Stimulated activated naive B cell treated with anti-CD40 and anti-IgM and Interleukin-4, amounts not matched to agents 10 μg/mL and 1 μg/mL and 100 μg/mL, for 72 hours (primary cell): Measurements from ENCODE around the gene AVEN.
"Not testable (repeated sequence)": the region's sequence is repeated elsewhere in the genome, so short reads cannot be mapped to it uniquely, and the experiment has no call there.

Experiments used
- ATAC-seq, 2 donors: fragments of 150-1000 bp; cut with Tn5 transposase; replicated peaks; 2 replicates each; pipeline ENCODE4 v1.10.0; 2021; ENCODE audit warnings: moderate library complexity in 1 of 2
- DNase-seq: peaks from one replicate; pipeline ENCODE4 v3.0.0; 2021
- H3K27ac Mint-ChIP-seq: one replicate; pipeline ENCODE4 v1.8.0; 2022; ENCODE audit warnings: mild to moderate bottlenecking, mixed read lengths
- H3K27me3 Mint-ChIP-seq, 2 donors: one replicate each; pipeline ENCODE4 v1.8.0; 2022; ENCODE audit warnings: mixed read lengths in 2 of 2
- H3K36me3 Mint-ChIP-seq, 2 donors: one replicate each; pipeline ENCODE4 v1.8.0; 2022; ENCODE audit warnings: mixed read lengths in 2 of 2, mild to moderate bottlenecking in 1 of 2
- H3K4me1 Mint-ChIP-seq, 2 donors: one replicate each; pipeline ENCODE4 v1.8.0; 2022; ENCODE audit warnings: mixed read lengths in 2 of 2, mild to moderate bottlenecking in 1 of 2
- H3K4me3 Mint-ChIP-seq, 2 donors: one replicate each; pipeline ENCODE4 v1.8.0; 2022; ENCODE audit warnings: mild to moderate bottlenecking in 2 of 2, mixed read lengths in 2 of 2, moderate library complexity in 1 of 2
- H3K9me3 Mint-ChIP-seq, 2 donors: one replicate each; pipeline ENCODE4 v1.8.0; 2022; ENCODE audit warnings: mixed read lengths in 2 of 2, mild to moderate bottlenecking in 1 of 2

Gene AVEN

DNA sequence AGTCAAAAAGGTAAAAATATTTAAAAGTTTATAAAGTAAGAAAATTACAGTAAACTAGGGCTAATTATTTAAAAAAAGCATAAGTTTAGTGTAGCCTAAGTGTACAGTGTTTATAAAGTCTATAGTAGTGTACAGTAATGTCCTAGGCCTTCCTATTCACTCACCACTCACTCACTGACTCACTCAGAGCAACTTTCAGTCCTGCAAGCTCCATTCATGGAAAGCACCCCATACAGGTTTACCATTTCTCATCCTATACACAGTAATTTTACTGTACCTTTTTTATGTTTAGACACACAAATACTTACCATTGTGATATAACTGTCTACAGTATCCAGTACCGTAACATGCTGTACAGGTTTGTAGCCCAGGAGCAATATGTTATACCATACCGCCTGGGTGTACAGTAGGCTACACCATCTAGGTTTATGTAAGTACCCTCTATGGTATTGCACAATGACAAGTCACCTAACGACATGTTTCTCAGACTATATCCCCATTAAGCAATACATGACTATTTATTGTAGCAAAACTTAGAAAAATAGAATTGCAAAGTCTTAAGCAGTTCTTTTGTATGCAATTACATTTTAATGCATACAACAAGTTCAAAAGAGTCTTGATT lies 19.5 kb downstream of the AVEN start:
- Mint-ChIP-seq H3K4me1 (peaks cover 0 to 3% of the 10 kb centered on the region in 2 donors), H3K27ac (no peak overlapping the region), H3K27me3 (no peaks in the 10 kb centered on the region), H3K9me3 (no peaks in the 10 kb centered on the region), H3K4me3 (no peak overlapping the region), H3K36me3 (peaks cover 13 to 29% of the 10 kb centered on the region in 2 donors)
- ATAC-seq = no peak
- DNase-seq = no peak

GRCh38 chr15:34018738-34019137 lies 20.3 kb downstream of the AVEN start:
- not testable (repeated sequence) for H3K4me3 Mint-ChIP-seq, ATAC-seq, H3K9me3 Mint-ChIP-seq, H3K27ac Mint-ChIP-seq, H3K4me1 Mint-ChIP-seq, DNase-seq, H3K27me3 Mint-ChIP-seq
- peaks cover 13 to 30% of the 10 kb centered on the region in 2 donors for H3K36me3 Mint-ChIP-seq

DNA sequence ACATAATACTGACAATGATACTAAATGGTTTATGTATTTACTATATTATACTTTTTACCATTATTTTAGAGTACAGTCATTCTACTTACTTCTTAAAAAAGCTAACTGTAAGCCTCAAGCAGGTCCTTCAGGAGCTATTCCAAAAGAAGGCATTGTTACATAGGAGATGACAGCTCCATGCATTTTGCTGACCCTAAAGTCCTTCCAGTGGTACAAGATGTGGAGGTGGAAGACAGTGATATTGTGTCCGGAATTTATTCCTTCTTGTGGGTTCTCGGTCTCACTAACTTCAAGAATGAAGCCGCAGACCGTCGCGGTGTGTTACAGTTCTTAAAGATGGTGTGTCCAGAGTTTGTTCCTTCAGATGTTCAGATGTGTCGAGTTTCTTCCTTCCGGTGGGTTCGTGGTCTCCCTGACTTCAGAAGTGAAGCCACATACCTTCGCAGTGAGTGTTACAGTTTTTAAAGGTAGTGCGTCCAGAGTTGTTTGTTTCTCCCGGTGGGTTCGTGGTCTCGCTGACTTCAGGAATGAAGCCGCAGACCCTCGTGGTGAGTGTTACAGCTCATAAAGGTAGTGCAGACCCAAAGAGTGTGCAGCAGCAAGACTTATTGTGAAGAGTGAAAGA lies 20.9 kb downstream of the AVEN start:
- no peak overlapping the region for H3K27ac Mint-ChIP-seq

DNA sequence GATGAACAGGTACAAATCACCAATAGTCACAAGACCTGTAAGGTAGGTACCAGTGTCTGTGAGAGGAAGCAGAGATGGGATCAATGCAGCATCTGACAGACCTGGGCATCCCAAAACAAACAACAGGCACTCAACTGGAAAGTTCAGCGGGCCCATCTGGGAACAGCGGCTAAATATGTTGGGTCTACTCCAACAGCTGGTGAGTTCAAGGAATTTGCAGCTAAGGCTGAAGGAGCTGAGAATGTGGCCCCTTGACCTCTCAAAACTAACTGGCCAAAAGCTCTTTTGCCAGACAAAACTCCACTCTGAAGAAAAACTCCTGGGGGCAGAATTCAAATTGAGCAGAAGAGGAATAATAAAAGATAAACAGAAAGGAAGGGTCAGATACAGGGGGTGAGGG lies 24.4 kb downstream of the AVEN start:
- Mint-ChIP-seq H3K9me3 (no peaks in the 10 kb centered on the region), H3K36me3 (peaks cover 7 to 15% of the 10 kb centered on the region in 2 donors), H3K4me3 (no peak overlapping the region), H3K27me3 (no peaks in the 10 kb centered on the region), H3K4me1 (peaks cover 0 to 5% of the 10 kb centered on the region in 2 donors), H3K27ac (no peak overlapping the region)
- ATAC-seq = no peak
- no peak for DNase-seq

More for the DNA sequence above, 20.9 kb downstream of the AVEN start:
- ATAC-seq (no peak), DNase-seq (no peak)
- H3K9me3 Mint-ChIP-seq = no peaks in the 10 kb centered on the region
- H3K4me3 Mint-ChIP-seq = no peak overlapping the region
- H3K4me1 Mint-ChIP-seq = peaks cover 0 to 3% of the 10 kb centered on the region in 2 donors
- H3K27me3 Mint-ChIP-seq = no peaks in the 10 kb centered on the region
- H3K36me3 Mint-ChIP-seq = peaks cover 10 to 31% of the 10 kb centered on the region in 2 donors

DNA sequence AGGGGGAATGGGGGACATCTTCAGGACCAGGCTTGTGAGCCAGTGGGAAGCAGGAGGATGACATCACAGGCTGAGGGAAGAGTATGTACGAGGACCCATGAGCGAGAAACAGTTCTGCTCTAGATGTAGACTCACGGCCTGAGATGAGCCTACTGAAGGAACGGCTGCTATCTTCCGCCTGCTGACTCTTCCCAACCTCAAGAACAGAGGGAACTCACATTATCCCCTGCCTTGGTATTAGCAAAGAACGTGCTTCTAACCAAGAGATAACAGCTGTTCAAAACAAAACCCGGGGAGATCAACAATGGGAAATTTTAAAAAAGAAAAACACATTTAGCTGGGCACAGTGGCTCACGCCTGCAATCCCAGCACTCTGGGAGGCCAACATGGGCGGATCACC lies 25.3 kb downstream of the AVEN start:
- DNase-seq = no peak
- Mint-ChIP-seq H3K27ac (no peak overlapping the region), H3K4me1 (peaks cover 0 to 5% of the 10 kb centered on the region in 2 donors), H3K4me3 (no peak overlapping the region), H3K36me3 (peaks cover 8 to 15% of the 10 kb centered on the region in 2 donors), H3K9me3 (no peaks in the 10 kb centered on the region), H3K27me3 (no peaks in the 10 kb centered on the region)
- no peak for ATAC-seq

DNA sequence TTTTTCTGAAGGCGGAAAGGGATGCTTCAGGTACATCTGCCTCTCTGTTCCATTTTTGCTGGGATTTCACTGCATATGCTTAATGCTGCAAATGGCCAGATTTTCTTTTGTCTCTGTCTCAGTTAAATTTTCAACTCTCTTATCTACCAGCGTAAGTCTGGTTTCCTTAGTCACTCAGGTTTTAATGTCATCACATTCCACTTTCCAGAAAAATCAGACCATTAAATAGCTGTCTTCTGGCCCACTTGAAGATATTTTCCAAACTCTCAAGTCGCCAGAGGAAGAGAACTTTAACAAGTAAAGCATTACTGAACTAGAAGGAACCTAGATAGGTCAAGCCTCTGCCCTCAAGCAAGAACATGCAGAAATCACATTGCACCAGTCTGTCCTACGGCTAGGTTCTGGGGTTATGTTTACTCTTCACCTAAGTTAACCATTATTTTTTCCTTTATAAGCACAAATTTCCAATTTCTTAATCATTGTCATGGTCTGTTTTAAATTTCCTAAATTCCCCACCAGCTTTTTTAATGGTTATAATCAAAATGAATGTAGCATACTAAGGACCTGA lies 26.5 kb downstream of the AVEN start:
- Mint-ChIP-seq H3K27ac (no peak overlapping the region), H3K4me3 (no peak overlapping the region), H3K9me3 (no peaks in the 10 kb centered on the region), H3K4me1 (peaks cover 0 to 4% of the 10 kb centered on the region in 2 donors), H3K36me3 (peaks cover 4 to 10% of the 10 kb centered on the region in 2 donors), H3K27me3 (no peaks in the 10 kb centered on the region)
- no peak for ATAC-seq
- DNase-seq = no peak

- Mint-ChIP-seq H3K9me3 (no peaks in the 10 kb centered on the region), H3K4me3 (no peak overlapping the region), H3K27me3 (no peaks in the 10 kb centered on the region), H3K4me1 (peaks cover 0 to 2% of the 10 kb centered on the region in 2 donors), H3K27ac (no peak overlapping the region), H3K36me3 (peaks cover 4 to 5% of the 10 kb centered on the region in 2 donors)
- ATAC-seq = no peak
- no peak for DNase-seq
These were observed 27.5 kb downstream of the AVEN start for GRCh38 chr15:34011481-34011880.

DNA sequence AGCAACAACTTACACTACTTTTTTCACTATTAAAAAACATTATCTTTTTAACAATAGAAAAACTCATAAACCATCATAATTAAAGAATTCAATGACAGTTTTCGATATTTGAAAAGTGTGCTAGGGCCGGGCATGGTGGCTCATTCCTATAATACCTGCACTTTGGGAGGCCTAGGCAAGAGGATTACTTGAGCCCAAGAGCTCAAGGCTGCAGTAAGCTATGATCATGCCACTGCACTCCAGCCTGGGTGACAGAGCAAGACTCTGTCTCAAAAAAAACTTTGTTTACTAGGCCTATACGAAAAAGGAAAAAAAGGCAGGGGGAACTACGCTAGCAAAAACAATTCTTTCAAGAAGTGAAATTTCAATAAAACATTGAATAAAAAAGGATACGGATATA lies 28.1 kb downstream of the AVEN start:
- ATAC-seq (no peak), DNase-seq (no peak)
- H3K4me3 Mint-ChIP-seq = no peak overlapping the region
- no peak overlapping the region for H3K27ac Mint-ChIP-seq
- H3K4me1 Mint-ChIP-seq = peaks cover 0 to 2% of the 10 kb centered on the region in 2 donors
- H3K36me3 Mint-ChIP-seq = peaks cover 2 to 5% of the 10 kb centered on the region in 2 donors
- no peaks in the 10 kb centered on the region for H3K27me3 Mint-ChIP-seq
- H3K9me3 Mint-ChIP-seq = no peaks in the 10 kb centered on the region

DNA sequence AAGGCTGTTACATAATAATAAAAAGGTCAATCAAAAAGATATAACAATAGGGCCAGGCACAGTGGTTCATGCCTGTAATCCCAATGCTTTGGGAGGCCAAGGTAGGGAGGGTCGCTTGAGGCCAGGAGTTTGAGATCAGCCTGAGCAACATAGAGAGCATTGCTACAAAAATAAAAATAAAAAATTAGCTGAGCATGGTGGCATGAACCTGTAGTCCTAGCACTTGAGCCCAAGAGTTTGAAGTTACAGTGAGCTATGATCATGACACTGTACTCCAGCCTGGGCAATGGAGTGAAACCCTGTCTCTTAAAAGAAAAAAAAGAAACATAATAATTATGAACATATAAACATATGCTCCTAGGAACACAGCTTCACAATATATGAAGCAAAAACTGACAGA lies 29.3 kb downstream of the AVEN start:
- Mint-ChIP-seq H3K27me3 (no peaks in the 10 kb centered on the region), H3K36me3 (peaks cover 2 to 5% of the 10 kb centered on the region in 2 donors), H3K4me3 (no peak overlapping the region), H3K27ac (no peak overlapping the region), H3K4me1 (peaks cover 0 to 2% of the 10 kb centered on the region in 2 donors), H3K9me3 (no peaks in the 10 kb centered on the region)
- DNase-seq (no peak), ATAC-seq (no peak)

DNA sequence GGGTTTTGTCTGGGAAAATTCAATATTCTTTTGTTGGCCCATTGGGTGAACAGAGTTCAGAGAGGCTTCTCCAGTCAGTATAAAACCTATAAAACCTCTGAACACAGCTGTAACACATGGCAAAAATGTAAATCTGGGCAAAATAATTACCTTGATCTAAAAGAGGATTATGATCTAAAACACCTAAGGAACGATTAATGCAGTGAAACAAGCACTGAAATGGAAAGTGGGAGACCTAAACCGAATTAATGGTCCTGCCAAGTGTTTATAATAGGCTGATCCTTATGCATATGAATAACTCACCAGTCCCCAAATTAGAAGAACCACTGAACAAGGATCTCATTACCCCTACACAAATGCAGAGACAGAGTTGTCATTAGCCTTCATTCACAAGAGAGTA lies 32.6 kb downstream of the AVEN start:
- Mint-ChIP-seq H3K27ac (no peak overlapping the region), H3K4me1 (no peaks in the 10 kb centered on the region), H3K4me3 (no peak overlapping the region), H3K36me3 (peaks cover 5 to 6% of the 10 kb centered on the region in 2 donors), H3K9me3 (no peaks in the 10 kb centered on the region), H3K27me3 (no peaks in the 10 kb centered on the region)
- ATAC-seq = no peak
- DNase-seq = no peak

DNA sequence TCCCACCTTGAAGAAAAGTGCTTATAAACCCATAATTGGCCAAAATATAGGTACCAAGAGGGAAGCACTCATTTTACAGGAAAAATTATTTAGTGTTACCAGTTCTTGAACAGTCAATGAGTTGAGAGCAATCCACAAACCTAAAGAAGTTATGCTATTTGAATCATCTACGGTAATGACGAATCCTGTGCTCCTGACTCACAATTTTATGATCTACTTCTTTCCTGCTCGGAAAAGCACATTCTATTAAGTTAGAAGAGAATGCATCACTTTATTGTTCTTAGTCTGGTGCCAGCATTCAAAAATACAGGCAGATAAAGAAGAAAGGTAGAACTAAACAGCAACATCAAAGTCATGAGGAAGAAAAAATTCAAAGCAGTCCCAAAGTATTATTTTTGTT lies 37.5 kb downstream of the AVEN start:
- no peak for DNase-seq
- no peaks in the 10 kb centered on the region for H3K27me3 Mint-ChIP-seq
- H3K4me1 Mint-ChIP-seq = no peaks in the 10 kb centered on the region
- H3K27ac Mint-ChIP-seq = no peak overlapping the region
- no peaks in the 10 kb centered on the region for H3K9me3 Mint-ChIP-seq
- no peak overlapping the region for H3K4me3 Mint-ChIP-seq
- ATAC-seq = no peak
- H3K36me3 Mint-ChIP-seq = peaks cover 6 to 7% of the 10 kb centered on the region in 2 donors

GRCh38 chr15:33995666-33996065 lies 43.3 kb downstream of the AVEN start:
- not testable (repeated sequence) for H3K36me3 Mint-ChIP-seq, H3K27me3 Mint-ChIP-seq, H3K9me3 Mint-ChIP-seq, H3K27ac Mint-ChIP-seq, H3K4me1 Mint-ChIP-seq, DNase-seq, H3K4me3 Mint-ChIP-seq, ATAC-seq

DNA sequence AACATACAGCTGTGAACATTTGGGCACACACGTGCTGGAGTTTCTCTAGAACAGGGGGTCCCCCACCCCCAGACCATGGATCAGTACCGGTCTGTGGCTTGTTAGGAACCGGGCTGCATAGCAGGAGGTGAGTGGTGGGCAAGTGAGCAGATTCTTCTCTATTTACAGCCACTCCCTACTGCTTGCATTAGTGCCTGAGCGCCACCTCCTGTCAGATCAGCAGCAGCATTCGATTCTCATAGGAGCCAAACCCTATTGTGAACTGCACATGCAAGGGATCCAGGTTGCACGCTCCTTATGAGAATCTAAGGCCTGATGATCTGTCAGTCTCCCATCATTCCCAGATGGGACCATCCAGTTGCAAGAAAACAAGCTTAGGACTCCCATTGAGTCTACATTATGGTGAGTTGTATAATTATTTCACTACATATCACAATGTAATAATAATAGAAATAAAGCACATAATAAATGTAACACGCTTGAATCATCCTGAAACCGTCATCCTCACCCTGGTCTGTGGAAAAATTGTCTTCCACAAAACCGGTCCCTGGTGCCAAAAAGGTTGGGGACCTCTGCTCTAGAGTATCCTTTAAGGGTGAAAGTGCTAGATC lies 44.9 kb downstream of the AVEN start:
- Mint-ChIP-seq H3K27ac (no peak overlapping the region), H3K27me3 (no peaks in the 10 kb centered on the region), H3K9me3 (peaks cover 0 to 1% of the 10 kb centered on the region in 2 donors), H3K4me3 (no peak overlapping the region), H3K36me3 (peaks cover 3 to 4% of the 10 kb centered on the region in 2 donors), H3K4me1 (peaks cover 0 to 6% of the 10 kb centered on the region in 2 donors)
- DNase-seq = no peak
- ATAC-seq = no peak

GRCh38 chr15:33988384-33988783 lies 50.6 kb downstream of the AVEN start:
- ATAC-seq (no peak), DNase-seq (no peak)
- peaks cover 6 to 10% of the 10 kb centered on the region in 2 donors for H3K36me3 Mint-ChIP-seq
- peaks cover 0 to 11% of the 10 kb centered on the region in 2 donors for H3K4me1 Mint-ChIP-seq
- H3K4me3 Mint-ChIP-seq = no peak overlapping the region
- H3K27me3 Mint-ChIP-seq = no peaks in the 10 kb centered on the region
- H3K27ac Mint-ChIP-seq = no peak overlapping the region
- H3K9me3 Mint-ChIP-seq = peaks cover 0 to 1% of the 10 kb centered on the region in 2 donors

DNA sequence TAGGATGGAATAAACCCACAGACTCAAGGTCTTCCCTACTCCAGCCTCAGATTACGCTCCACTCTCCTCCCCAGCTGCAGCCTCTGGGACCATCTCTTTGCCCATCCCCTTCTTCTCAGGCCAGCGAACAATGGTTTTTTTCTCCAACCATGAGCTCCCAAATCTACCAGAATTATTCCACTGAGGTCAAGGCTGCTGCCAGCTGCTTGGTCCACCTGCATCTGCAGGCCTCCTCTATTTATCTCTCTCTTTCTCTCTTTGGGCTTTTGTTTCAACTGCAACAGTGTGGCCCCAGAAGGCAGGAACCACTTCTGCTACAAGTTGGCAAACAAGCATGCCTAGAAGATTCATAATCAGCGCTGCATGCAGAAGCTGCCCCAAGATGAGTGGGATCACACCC lies 51.6 kb downstream of the AVEN start:
- Mint-ChIP-seq H3K27me3 (no peaks in the 10 kb centered on the region), H3K4me1 (peaks cover 0 to 11% of the 10 kb centered on the region in 2 donors), H3K36me3 (peaks cover 10 to 16% of the 10 kb centered on the region in 2 donors), H3K4me3 (no peak overlapping the region), H3K27ac (no peak overlapping the region), H3K9me3 (peaks cover 0 to 1% of the 10 kb centered on the region in 2 donors)
- DNase-seq (no peak), ATAC-seq (no peak)
